ENCODE measurements around the gene SLC6A3. TPM values are rescaled to one million over a fixed set of nuclear protein-coding genes. Genes with fewer than 3 reads are reported as not detected.

SLC6A3 gene
- total and polyA plus RNA-seq, 9 of the 15 experiments (the other 6 are each of a cell fraction or from before 2014, with no cell fraction given), result not detected

GRCh38 chr5:1438871-1439270 lies 6.4 kb downstream of the SLC6A3 start:
- Histone ChIP-seq H3K9me1 (ENCODE audit: control insufficient read depth, insufficient read depth, low read length) (no peaks in the 10 kb centered on the region), H3K9ac (ENCODE audit: insufficient read depth in 1 of 2, low read depth in 2 of 2, low read length in 2 of 2) (no peak overlapping the region), H3K27ac (ENCODE audit: extremely low read depth, low read depth, low read length) (no peak overlapping the region), H3K79me2 (ENCODE audit: control insufficient read depth, insufficient read depth, low read length) (no peaks in the 10 kb centered on the region), H3K27me3 (ENCODE audit: control insufficient read depth in 2 of 2, insufficient read depth in 2 of 2, low read length in 2 of 2) (peaks cover 49 to 67% of the 10 kb centered on the region in 2 experiments), H3K4me1 (replicated peaks in 1 of 2; ENCODE audit: control insufficient read depth in 2 of 2, insufficient read depth in 2 of 2, low read length in 2 of 2) (no peaks in the 10 kb centered on the region; a peak in 1 of 5 replicates), H3K9me3 (replicated peaks; ENCODE audit: control insufficient read depth, insufficient read depth, low read depth, low read length) (no peaks in the 10 kb centered on the region), H3K4me3 (no peak overlapping the region), H3K4me2 (ENCODE audit: insufficient read depth, low read length) (no peak overlapping the region), H4K20me1 (replicated peaks; ENCODE audit: control insufficient read depth, insufficient read depth, low read length) (no peaks in the 10 kb centered on the region), H2AFZ (ENCODE audit: low read depth, low read length) (no peak overlapping the region), H3K36me3 (ENCODE audit: control insufficient read depth, insufficient read depth, low read length) (no peaks in the 10 kb centered on the region)
- BruUV-seq (replicated peaks), result no TSS peak
- no peak for FAIRE-seq
- in situ Hi-C loops (cut with MboI) (no loop called here), intact Hi-C loops (cut with micrococcal nuclease) (no loop called here)
- ChIA-PET POLR2A (no interaction called here), CTCF (ENCODE audit: low intra/inter-chr PET ratio) (no interaction called here)
- ATAC-seq, result no peak
- WGBS (ENCODE audit: insufficient coverage, low coverage, missing lambda C conversion rate), result under 1% methylated on average over 21 of the region's 21 CpGs
- no peak for DNase-seq (ENCODE audit: extremely low read depth in 1 of 4, low spot score in 3 of 4)
- TF ChIP-seq MEIS2 (IDR thresholded peaks at IDR 0.05; ENCODE audit: partially characterized antibody) (no peak), SRSF3 (IDR thresholded peaks at IDR 0.05; ENCODE audit: insufficient read depth, low read length) (no peak), CBX5 (IDR thresholded peaks at IDR 0.05; ENCODE audit: borderline replicate concordance, low read depth) (no peak), ZNF232 (CRISPR knock-in tag; IDR thresholded peaks at IDR 0.05) (no peak), E4F1 (CRISPR knock-in tag; IDR thresholded peaks at IDR 0.05; ENCODE audit: borderline replicate concordance) (no peak), TOE1 (IDR thresholded peaks at IDR 0.05; ENCODE audit: borderline replicate concordance) (no peak), TOE1 (CRISPR knock-in tag; IDR thresholded peaks at IDR 0.05; ENCODE audit: borderline replicate concordance, low read depth) (no peak), DLX4 (CRISPR knock-in tag; IDR thresholded peaks at IDR 0.05) (no peak), FOXJ2 (tag; IDR thresholded peaks at IDR 0.05) (no peak), ZFP36 (IDR thresholded peaks at IDR 0.05; ENCODE audit: low read depth, low read length, partially characterized antibody) (no peak), ZNF239 (CRISPR knock-in tag; IDR thresholded peaks at IDR 0.05) (no peak), HNRNPL (IDR thresholded peaks at IDR 0.05; ENCODE audit: low read depth, low read length) (no peak), NR2F6 (CRISPR knock-in tag; IDR thresholded peaks at IDR 0.05) (no peak), MITF (IDR thresholded peaks at IDR 0.05) (no peak), KDM4B (IDR thresholded peaks at IDR 0.05; ENCODE audit: borderline replicate concordance in 2 of 2, low read depth in 1 of 2) (no peak), TSC22D4 (tag; IDR thresholded peaks at IDR 0.05) (no peak), THRAP3 (IDR thresholded peaks at IDR 0.05; ENCODE audit: borderline replicate concordance) (no peak), ZNF740 (CRISPR knock-in tag; IDR thresholded peaks at IDR 0.05) (no peak), ZNF740 (tag; IDR thresholded peaks at IDR 0.05) (no peak), ZNF124 (CRISPR knock-in tag; IDR thresholded peaks at IDR 0.05) (no peak)
